ENCODE data around the gene ABCB11. TPM values are rescaled to one million over a fixed set of nuclear protein-coding genes. Genes with fewer than 3 reads are reported as not detected.
"Not testable (repeated sequence)": the region's sequence is repeated elsewhere in the genome, so short reads cannot be mapped to it uniquely, and the experiment has no call there.

The ABCB11 gene
- 0.16 TPM for total RNA-seq

- no peak for DNase-seq
These were observed at the start of gene ABCB11 for GRCh38 chr2:169031202-169031601. ABCB11 (minus strand) TSS chr2:169031324; CDS start chr2:169018125, 13,199 bp downstream.

DNA sequence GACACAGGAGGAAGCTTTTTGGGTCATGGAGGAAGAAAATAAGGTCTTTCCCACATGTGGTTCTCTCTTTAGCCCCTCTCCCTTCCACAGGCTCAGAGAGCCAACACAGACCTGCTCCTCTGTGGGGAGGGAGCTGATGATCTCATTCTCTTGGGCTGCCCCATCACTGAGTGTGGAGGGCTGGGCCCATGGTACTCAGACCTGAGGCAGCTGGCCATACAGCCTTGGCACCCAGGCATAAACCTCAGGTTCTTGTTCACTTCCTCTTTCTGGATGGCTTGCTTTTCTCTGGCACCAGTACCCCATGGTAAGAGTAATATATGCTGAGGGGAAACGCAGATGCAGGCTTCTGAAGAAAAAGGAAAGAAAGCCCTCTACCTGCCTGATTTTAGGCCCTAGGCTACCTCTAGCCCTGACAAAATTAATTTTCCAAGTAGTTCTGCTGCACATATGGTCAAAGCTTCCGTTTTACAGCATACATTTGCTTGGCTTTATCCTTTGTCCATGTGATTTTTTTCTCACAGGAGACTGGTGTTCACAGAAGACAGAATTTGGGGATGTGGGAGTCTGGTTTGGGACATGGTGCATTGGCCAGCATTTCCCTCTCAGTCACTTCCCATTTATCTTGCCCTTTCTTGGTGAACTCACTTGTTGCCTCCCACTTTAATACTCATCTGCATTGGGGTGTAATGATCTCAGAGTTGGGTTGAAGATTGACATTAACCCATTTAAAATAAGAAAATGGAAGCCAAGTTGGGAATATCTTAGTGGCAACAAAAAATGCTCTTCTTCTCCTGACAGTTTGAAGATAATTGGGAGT lies 49.3 kb upstream of the ABCB11 start:
- DNase-seq: no peak

- DNase-seq: no peak
These were observed 46.6 kb upstream of the ABCB11 start for GRCh38 chr2:169077674-169078240.

- no peak for DNase-seq
These were observed 43.0 kb upstream of the ABCB11 start for GRCh38 chr2:169073963-169074751.

GRCh38 chr2:169073211-169073962 lies 42.3 kb upstream of the ABCB11 start:
- DNase-seq: no peak

DNA sequence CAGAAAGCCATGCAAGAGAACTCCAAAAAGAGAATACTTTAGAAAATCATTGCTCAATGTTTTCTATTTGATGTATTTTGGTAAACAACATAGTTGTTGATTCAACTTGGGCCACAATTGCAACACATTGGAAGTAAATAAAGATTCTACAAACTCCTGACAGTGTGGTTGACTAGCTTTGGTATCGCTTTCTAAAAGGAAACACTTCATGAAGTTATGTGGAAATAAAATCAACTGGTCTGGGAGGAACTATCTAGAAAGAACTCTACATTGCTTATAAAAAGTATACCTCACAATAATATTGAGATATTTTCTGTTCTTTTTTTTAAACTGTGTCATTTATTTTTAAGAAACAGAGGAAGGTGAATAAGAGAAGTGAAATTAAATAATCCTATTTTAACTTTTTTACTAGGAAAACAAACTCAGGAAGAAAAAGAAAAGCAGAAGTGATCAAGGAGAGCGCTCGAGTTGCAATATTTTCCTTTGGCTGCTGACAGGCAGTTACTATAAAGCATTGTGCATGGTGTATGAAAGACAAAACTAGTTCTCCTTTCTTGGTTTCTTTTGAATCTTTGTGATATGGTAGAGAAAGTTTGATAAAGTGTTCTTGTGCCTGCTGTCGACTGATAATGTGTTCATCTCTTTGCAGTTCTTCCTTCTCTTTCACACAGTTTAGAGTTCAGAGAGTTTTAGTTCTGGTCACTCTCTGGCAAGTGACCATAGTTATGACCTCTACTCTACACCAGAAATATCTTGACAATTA lies 41.2 kb upstream of the ABCB11 start:
- no peak for DNase-seq

DNA sequence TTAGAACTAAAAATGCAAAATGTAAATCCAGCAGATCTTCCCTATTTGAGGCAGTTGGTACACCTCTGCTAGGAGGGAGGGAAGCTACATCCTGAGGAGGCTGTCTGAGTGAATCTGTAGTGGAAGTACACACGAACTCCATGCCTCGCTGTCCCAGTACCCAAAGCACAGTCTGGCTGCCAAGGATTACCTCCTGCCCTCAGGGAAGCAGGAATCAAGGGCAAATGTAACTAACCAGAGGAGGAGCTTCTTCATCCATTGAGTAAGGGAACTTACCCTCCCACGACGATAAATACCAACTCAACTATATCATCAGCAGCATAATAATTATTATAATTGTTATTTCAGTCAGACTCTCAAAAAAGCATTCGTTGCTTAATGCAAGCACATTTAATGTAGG lies 40.3 kb upstream of the ABCB11 start:
- no peak for DNase-seq

GRCh38 chr2:169069833-169070232 lies 38.7 kb upstream of the ABCB11 start:
- no peak for DNase-seq

- no peak for DNase-seq
These were observed 38.2 kb upstream of the ABCB11 start, which contains the start of gene DHRS9 for GRCh38 chr2:169069341-169069740. DHRS9 (plus strand) TSS chr2:169069563; CDS start chr2:169081582, 12,019 bp downstream.

DNA sequence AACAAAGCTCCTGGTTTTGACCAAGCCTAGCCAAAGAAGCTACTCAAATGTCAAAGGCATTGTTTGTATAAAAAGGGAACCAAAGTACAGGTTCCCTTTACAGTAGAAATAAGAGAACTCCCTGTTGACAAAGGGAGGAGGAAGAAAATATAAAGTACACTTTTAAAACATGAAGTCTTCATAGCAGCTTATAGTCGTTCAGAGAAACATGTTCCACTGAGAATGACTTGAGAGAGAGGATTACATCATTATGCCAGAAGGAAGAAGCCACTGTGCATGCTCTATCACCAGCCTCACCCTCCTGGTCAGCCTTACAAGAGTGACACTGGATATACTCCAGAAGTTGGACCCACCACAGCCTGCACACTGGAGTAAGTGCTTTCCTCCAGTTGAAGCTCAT lies 35.8 kb upstream of the ABCB11 start:
- DNase-seq: no peak

- DNase-seq: no peak
These were observed 34.9 kb upstream of the ABCB11 start for GRCh38 chr2:169065864-169066517.

GRCh38 chr2:169065422-169065821 lies 34.3 kb upstream of the ABCB11 start:
- no peak for DNase-seq

GRCh38 chr2:169064199-169064598 lies 33.1 kb upstream of the ABCB11 start:
- not testable (repeated sequence) for DNase-seq

DNA sequence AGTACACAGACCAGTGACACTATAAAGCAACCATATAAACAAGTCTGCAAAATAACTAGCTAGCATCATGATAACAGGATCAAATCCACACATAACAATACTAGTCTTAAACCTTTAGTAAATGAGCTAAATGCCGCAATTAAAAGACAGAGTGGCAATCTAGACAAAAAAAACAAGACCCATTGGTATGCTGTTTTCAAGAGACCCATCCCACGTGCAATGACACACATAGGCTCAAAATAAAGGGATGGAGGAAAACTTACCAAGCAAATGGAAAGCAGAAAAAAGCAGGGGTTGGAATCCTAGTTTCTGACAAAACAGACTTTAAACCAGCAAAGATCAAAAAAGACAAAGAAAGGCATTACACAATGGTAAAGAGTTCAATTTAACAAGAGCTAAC lies 23.5 kb upstream of the ABCB11 start:
- not testable (repeated sequence) for DNase-seq

- no peak for DNase-seq
These were observed 19.5 kb upstream of the ABCB11 start for GRCh38 chr2:169050476-169051240.

DNA sequence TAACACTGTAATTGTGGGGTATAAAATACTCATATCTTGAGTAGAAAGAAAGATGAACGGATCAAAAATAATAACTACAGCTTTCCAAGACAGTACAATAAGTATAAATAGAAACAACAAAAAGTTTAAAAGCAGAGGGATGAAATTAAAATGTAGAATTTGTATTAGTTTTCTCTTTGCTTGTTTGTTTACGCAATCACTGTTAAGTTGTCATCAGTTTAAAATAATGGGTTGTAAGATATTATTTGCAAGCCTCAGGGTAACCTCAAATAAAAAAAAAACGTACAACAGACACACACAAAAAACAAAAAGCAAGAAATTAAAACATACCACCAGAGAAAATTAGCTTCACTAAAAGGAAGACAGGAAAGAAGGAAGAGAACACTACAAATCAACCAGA lies 18.0 kb upstream of the ABCB11 start:
- DNase-seq: no peak

- no peak for DNase-seq
These were observed 16.4 kb upstream of the ABCB11 start for GRCh38 chr2:169047256-169048250.

GRCh38 chr2:169046440-169047151 lies 15.5 kb upstream of the ABCB11 start:
- no peak for DNase-seq
